ENCODE data around the gene SUPT6H. TPM values are rescaled to one million over a fixed set of nuclear protein-coding genes. Genes with fewer than 3 reads are reported as not detected.

The SUPT6H gene
- polyA plus RNA-seq, 1 experiment: 37.1 TPM

DNA sequence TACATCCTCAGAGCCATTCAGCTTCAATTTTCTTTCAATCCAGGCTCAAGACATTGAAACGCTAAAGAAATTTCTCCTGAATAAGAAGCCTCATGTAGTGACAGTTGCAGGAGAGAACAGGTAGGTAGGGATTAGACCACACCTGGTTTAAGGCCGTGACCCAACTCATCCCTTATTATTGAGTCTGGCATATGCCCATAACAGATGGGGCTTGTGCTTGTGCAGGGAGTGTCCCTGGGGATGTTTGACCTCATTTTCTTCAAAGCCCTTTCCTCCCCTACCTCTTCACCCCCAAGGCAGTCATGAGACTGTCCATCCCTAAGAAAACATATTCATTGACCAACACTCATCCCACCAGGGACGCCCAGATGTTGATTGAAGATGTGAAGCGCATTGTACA, 24.3 kb downstream of the SUPT6H start:
- ChIA-PET POLR2A (no interaction called here), CTCF (interaction anchor here (0.8 kb wide), 1 partner anchor 24 kb away, joined by 3 read pairs; the partner anchor contains the start of genes SDF2 and SUPT6H)
- no peak for TF ChIP-seq CTCF (IDR thresholded peaks at IDR 0.05; ENCODE audit: insufficient read depth, low read depth, low read length)
- H3K4me3 ChIP-seq (ENCODE audit: low read depth, low read length): no peak overlapping the region
- no peaks in the 10 kb centered on the region for H3K27me3 ChIP-seq (ENCODE audit: control insufficient read depth, insufficient read depth, low read length)
- peaks cover 63% of the 10 kb centered on the region for H3K36me3 ChIP-seq (ENCODE audit: control insufficient read depth, insufficient read depth, low read length)
- no peak for DNase-seq (ENCODE audit: low read depth)

- H3K4me3 ChIP-seq (ENCODE audit: low read depth, low read length): no peak overlapping the region
- peaks cover 53% of the 10 kb centered on the region for H3K36me3 ChIP-seq (ENCODE audit: control insufficient read depth, insufficient read depth, low read length)
- TF ChIP-seq CTCF (IDR thresholded peaks at IDR 0.05; ENCODE audit: insufficient read depth, low read depth, low read length): no peak
- no peaks in the 10 kb centered on the region for H3K27me3 ChIP-seq (ENCODE audit: control insufficient read depth, insufficient read depth, low read length)
- CTCF ChIA-PET: no interaction called here
- POLR2A ChIA-PET: no interaction called here
- DNase-seq (ENCODE audit: low read depth): no peak
Measured at GRCh38 chr17:28688481-28688880, 26.5 kb downstream of the SUPT6H start.

GRCh38 chr17:28689011-28689410, 27.0 kb downstream of the SUPT6H start:
- CTCF ChIA-PET: no interaction called here
- peaks cover 58% of the 10 kb centered on the region for H3K36me3 ChIP-seq (ENCODE audit: control insufficient read depth, insufficient read depth, low read length)
- H3K27me3 ChIP-seq (ENCODE audit: control insufficient read depth, insufficient read depth, low read length): no peaks in the 10 kb centered on the region

DNA sequence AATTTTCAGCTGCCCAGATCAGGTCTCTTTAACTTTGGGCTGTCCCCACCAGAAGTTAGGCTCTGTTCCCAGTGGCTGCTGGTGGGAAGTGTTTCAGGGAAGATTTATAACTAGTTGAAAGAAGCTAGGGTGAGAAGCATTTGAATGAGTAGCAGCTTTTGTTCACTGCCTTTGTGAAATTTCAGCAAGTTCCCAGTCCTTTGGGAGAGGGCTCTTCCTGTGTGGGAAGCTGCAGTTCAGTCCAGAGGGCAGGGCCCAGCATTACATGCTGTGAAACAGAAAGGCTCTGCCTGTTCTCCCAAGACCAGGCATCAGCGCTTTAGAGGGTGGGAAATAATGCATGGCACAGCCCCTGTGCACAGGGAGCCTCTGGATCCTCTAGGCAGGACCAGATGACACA, 31.9 kb downstream of the SUPT6H start:
- H3K27me3 ChIP-seq (ENCODE audit: control insufficient read depth, insufficient read depth, low read length): no peaks in the 10 kb centered on the region
- POLR2A ChIA-PET: no interaction called here
- CTCF ChIA-PET: interaction anchor here (1.3 kb wide), 1 partner anchor 16 kb away, joined by 4 read pairs; no protein-coding TSS in a partner anchor
- peaks cover 55% of the 10 kb centered on the region for H3K36me3 ChIP-seq (ENCODE audit: control insufficient read depth, insufficient read depth, low read length)
- no peak for DNase-seq (ENCODE audit: low read depth)
- no peak for TF ChIP-seq CTCF (IDR thresholded peaks at IDR 0.05; ENCODE audit: insufficient read depth, low read depth, low read length)
- H3K4me3 ChIP-seq (ENCODE audit: low read depth, low read length): no peak overlapping the region

More at GRCh38 chr17:28689011-28689410, 27.0 kb downstream of the SUPT6H start:
- DNase-seq (ENCODE audit: low read depth): no peak
- TF ChIP-seq CTCF (IDR thresholded peaks at IDR 0.05; ENCODE audit: insufficient read depth, low read depth, low read length): no peak
- POLR2A ChIA-PET: no interaction called here
- H3K4me3 ChIP-seq (ENCODE audit: low read depth, low read length): no peak overlapping the region

DNA sequence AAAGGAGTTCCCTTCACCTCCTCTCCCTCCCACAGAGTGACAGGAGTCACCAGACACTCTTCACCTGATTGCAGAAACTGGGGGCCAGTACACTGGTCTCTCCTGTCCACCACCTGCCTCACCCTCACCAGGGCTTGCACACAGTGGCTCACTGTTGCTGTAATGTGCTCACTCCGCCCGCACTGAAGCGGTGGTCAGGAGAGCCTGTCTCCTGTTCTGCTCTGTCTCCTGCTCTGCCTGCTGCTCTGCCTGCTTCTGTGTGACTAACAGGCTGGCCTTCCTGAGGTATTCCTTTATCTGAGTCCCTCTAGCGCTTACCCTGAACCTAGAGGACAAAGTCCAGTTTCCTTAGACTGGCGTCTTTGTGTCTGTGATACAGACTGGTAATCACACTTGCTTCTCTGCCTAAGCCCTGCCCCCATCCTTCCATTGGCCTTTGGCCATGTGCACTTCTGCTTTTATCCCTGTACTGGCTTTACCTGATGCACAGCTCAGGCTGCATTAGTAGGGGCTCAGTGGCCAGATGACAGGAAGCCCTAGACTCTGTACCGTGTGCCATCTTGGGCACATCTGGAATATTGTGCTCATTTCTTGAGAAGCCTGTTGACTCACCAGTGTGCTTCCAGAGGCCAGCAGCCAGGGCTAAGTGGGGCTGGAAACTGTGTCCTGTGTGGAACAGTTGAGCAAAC, 36.4 kb downstream of the SUPT6H start:
- ChIA-PET POLR2A (no interaction called here), CTCF (no interaction called here)
- no peaks in the 10 kb centered on the region for H3K27me3 ChIP-seq (ENCODE audit: control insufficient read depth, insufficient read depth, low read length)
- no peak overlapping the region for H3K4me3 ChIP-seq (ENCODE audit: low read depth, low read length)
- no peak for TF ChIP-seq CTCF (IDR thresholded peaks at IDR 0.05; ENCODE audit: insufficient read depth, low read depth, low read length)
- peaks cover 66% of the 10 kb centered on the region for H3K36me3 ChIP-seq (ENCODE audit: control insufficient read depth, insufficient read depth, low read length)
- no peak for DNase-seq (ENCODE audit: low read depth)
